ENCODE results near the gene CALHM5. TPM values are rescaled to one million over a fixed set of nuclear protein-coding genes. Genes with fewer than 3 reads are reported as not detected.

The CALHM5 gene
- total RNA-seq, 1 experiment from 2014 or later: 1.1 TPM

DNA sequence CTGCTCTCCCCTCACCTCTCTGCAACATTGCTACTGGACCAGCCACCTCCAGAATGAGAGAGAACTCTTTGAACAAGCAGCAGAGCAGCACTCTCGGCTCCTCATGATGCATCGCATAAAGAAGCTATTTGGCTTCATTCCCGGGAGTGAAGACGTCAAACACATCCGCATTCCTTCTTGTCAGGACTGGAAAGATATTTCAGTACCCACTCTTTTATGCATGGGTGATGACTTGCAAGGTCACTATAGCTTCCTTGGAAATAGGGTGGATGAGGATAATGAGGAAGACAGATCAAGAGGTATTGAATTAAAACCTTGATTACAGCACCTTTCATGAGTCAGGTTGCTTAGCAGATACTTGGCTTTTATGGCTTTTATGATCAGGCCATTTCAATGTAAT lies 46.5 kb downstream of the CALHM5 start:
- Mint-ChIP-seq H3K27ac (ENCODE audit: unreplicated experiment) (no peak overlapping the region), H3K36me3 (ENCODE audit: insufficient read depth, unreplicated experiment) (peaks cover 5% of the 10 kb centered on the region), H3K27me3 (ENCODE audit: insufficient read depth, unreplicated experiment) (no peaks in the 10 kb centered on the region), H3K4me3 (ENCODE audit: unreplicated experiment) (no peak overlapping the region), H3K4me1 (ENCODE audit: low read depth, unreplicated experiment) (peaks cover 16% of the 10 kb centered on the region), H3K9me3 (ENCODE audit: unreplicated experiment) (no peaks in the 10 kb centered on the region)
- TF ChIP-seq, protein P1, sequence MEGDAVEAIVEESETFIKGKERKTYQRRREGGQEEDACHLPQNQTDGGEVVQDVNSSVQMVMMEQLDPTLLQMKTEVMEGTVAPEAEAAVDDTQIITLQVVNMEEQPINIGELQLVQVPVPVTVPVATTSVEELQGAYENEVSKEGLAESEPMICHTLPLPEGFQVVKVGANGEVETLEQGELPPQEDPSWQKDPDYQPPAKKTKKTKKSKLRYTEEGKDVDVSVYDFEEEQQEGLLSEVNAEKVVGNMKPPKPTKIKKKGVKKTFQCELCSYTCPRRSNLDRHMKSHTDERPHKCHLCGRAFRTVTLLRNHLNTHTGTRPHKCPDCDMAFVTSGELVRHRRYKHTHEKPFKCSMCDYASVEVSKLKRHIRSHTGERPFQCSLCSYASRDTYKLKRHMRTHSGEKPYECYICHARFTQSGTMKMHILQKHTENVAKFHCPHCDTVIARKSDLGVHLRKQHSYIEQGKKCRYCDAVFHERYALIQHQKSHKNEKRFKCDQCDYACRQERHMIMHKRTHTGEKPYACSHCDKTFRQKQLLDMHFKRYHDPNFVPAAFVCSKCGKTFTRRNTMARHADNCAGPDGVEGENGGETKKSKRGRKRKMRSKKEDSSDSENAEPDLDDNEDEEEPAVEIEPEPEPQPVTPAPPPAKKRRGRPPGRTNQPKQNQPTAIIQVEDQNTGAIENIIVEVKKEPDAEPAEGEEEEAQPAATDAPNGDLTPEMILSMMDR (IDR thresholded peaks at IDR 0.05; ENCODE audit: insufficient read depth in 1 of 2, low read depth in 1 of 2, low read length in 1 of 2, severe bottlenecking in 1 of 2, unreplicated experiment in 1 of 2): no peak
- Histone ChIP-seq H3K27me3 (replicated peaks; ENCODE audit: control insufficient read depth, insufficient read depth, low read length) (no peaks in the 10 kb centered on the region), H3K36me3 (ENCODE audit: control insufficient read depth, insufficient read depth, low read length) (no peaks in the 10 kb centered on the region), H3K4me1 (peaks cover 7% of the 10 kb centered on the region), H3K4me3 (ENCODE audit: low read depth, low read length) (no peak overlapping the region), H3K9me3 (no peaks in the 10 kb centered on the region)
- intact Hi-C loops (cut with micrococcal nuclease; ENCODE audit: unreplicated experiment): no loop called here
- ChIA-PET POLR2A (no interaction called here), CTCF (no interaction called here)
- DNase-seq: no peak
- BruUV-seq (replicated peaks): no TSS peak

DNA sequence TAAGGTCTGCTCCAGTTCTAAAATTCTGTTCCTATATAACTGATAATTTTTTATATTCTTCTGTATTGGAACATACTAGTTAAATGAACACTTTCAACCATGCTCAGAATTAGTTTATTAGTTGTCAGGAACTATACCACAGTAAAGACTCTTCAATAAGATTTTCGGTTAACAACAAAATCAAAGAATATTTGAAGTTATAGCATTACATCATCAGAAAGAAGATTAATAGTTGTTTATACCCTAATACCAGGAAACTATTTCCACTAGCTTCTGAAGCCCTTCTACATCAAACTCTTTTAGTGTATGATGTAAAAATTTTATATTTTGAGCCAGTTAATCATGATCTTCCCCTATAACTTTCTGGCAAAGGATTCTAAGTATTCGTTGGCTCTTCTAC lies 48.7 kb downstream of the CALHM5 start:
- no peaks in the 10 kb centered on the region for H3K36me3 ChIP-seq (ENCODE audit: control insufficient read depth, insufficient read depth, low read length)
- BruUV-seq (replicated peaks): no TSS peak
- Mint-ChIP-seq H3K36me3 (ENCODE audit: insufficient read depth, unreplicated experiment) (peaks cover 5% of the 10 kb centered on the region), H3K27me3 (ENCODE audit: insufficient read depth, unreplicated experiment) (no peaks in the 10 kb centered on the region), H3K9me3 (ENCODE audit: unreplicated experiment) (no peaks in the 10 kb centered on the region), H3K4me1 (ENCODE audit: low read depth, unreplicated experiment) (peaks cover 26% of the 10 kb centered on the region), H3K4me3 (ENCODE audit: unreplicated experiment) (no peak overlapping the region), H3K27ac (ENCODE audit: unreplicated experiment) (no peak overlapping the region)
- no peaks in the 10 kb centered on the region for H3K27me3 ChIP-seq (replicated peaks; ENCODE audit: control insufficient read depth, insufficient read depth, low read length)
- no peak for DNase-seq
- intact Hi-C loops (cut with micrococcal nuclease; ENCODE audit: unreplicated experiment): loop anchor here (5.0 kb wide), 1 partner anchor 343 kb away; no protein-coding TSS in a partner anchor
- peaks cover 15% of the 10 kb centered on the region for H3K4me1 ChIP-seq
- H3K4me3 ChIP-seq (ENCODE audit: low read depth, low read length): no peak overlapping the region
- POLR2A ChIA-PET: no interaction called here
- TF ChIP-seq, protein P1 (IDR thresholded peaks at IDR 0.05; ENCODE audit: insufficient read depth in 1 of 2, low read depth in 1 of 2, low read length in 1 of 2, severe bottlenecking in 1 of 2, unreplicated experiment in 1 of 2): no peak
- CTCF ChIA-PET: interaction anchor here (1.5 to 1.8 kb wide), 2 partner anchors 48 to 292 kb away, joined by 6 to 9 read pairs; partner anchors contain the start of gene CALHM5
- H3K9me3 ChIP-seq: no peaks in the 10 kb centered on the region

DNA sequence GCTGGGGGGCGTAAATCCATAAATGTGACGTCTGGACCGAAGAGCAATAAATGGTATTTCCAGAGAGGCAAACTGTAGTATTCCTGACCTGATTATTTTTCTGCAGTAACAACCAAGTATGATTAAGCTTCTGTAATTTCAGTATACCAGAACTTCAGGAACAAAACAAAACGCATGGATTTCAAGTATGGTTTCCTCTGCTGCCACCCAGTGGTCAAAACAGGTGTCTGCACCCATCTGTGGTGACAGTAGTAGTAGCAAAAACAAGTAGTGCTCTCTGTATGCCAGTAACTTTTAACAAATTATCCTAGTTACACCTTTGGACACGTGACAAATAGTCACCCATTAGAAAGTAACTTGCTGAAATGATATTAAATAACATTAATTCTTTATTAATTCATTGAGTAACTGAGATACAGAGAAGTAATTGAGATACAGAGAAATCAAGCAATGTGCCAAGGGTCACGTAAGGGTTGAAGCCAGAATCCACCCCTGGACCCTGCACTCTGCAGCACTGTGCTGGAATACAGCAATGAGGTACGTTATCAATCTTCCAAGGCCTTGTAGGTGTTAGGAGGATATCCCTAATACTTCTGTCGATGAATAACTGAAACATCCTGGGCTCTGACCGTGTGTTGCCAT lies 50.1 kb downstream of the CALHM5 start:
- Mint-ChIP-seq H3K4me1 (ENCODE audit: low read depth, unreplicated experiment) (peaks cover 26% of the 10 kb centered on the region), H3K27me3 (ENCODE audit: insufficient read depth, unreplicated experiment) (no peaks in the 10 kb centered on the region), H3K4me3 (ENCODE audit: unreplicated experiment) (no peak overlapping the region), H3K36me3 (ENCODE audit: insufficient read depth, unreplicated experiment) (peaks cover 5% of the 10 kb centered on the region), H3K27ac (ENCODE audit: unreplicated experiment) (no peak overlapping the region), H3K9me3 (ENCODE audit: unreplicated experiment) (no peaks in the 10 kb centered on the region)
- POLR2A ChIA-PET: interaction anchor here (2.0 kb wide), 1 partner anchor 10 kb away, joined by 12 read pairs; the partner anchor contains the start of gene RWDD1
- Histone ChIP-seq H3K4me1 (peaks cover 15% of the 10 kb centered on the region), H3K27me3 (replicated peaks; ENCODE audit: control insufficient read depth, insufficient read depth, low read length) (no peaks in the 10 kb centered on the region), H3K36me3 (ENCODE audit: control insufficient read depth, insufficient read depth, low read length) (no peaks in the 10 kb centered on the region), H3K4me3 (ENCODE audit: low read depth, low read length) (no peak overlapping the region), H3K9me3 (no peaks in the 10 kb centered on the region)
- CTCF ChIA-PET: interaction anchor here (0.7 to 2.0 kb wide), 9 partner anchors 9 to 293 kb away, joined by 3 to 13 read pairs (median 4); partner anchors contain the start of gene CALHM5
- intact Hi-C loops (cut with micrococcal nuclease; ENCODE audit: unreplicated experiment): loop anchor here (1.0 to 5.0 kb wide), 5 partner anchors 25 to 344 kb away; partner anchors contain the start of gene CALHM5
- BruUV-seq (replicated peaks): no TSS peak
- TF ChIP-seq, protein P1 (IDR thresholded peaks at IDR 0.05; ENCODE audit: insufficient read depth in 1 of 2, low read depth in 1 of 2, low read length in 1 of 2, severe bottlenecking in 1 of 2, unreplicated experiment in 1 of 2): peak; percentile 70 to 91
- DNase-seq: peak; percentile 68 to 73
